Measurements from ENCODE around the gene VWA2.

The VWA2 gene

GRCh38 chr10:114304571-114305421 is 65.7 kb downstream of the VWA2 start:
- DNase-seq: peak in 1 of 2 donors; percentile 69
- intact Hi-C loops (cut with DNase I; ENCODE audit: low total_unique reads): loop anchor here (5.0 kb wide), 1 partner anchor 133 kb away; no protein-coding TSS in a partner anchor
- Histone ChIP-seq H3K9me3 (no peaks in the 10 kb centered on the region), H3K4me1 (peaks cover 0 to 57% (median 25%) of the 10 kb centered on the region in 4 donors), H3K36me3 (peaks cover 0 to 23% (median 0%) of the 10 kb centered on the region in 3 donors), H3K27me3 (no peaks in the 10 kb centered on the region), H3K27ac (peak overlapping the region; percentile 54 to 57), H3K4me3 (peak overlapping the region; percentile 36 to 39)
- TF ChIP-seq CTCF (IDR thresholded peaks at IDR 0.05): peak in 1 of 2 experiments; percentile 36

GRCh38 chr10:114305521-114305925 is 66.5 kb downstream of the VWA2 start:
- H3K4me1 ChIP-seq: peaks cover 0 to 57% (median 25%) of the 10 kb centered on the region in 4 donors
- no peaks in the 10 kb centered on the region for H3K27me3 ChIP-seq
- no peak for TF ChIP-seq CTCF (IDR thresholded peaks at IDR 0.05)
- intact Hi-C loops (cut with DNase I; ENCODE audit: low total_unique reads): no loop called here
- H3K4me3 ChIP-seq: no peak overlapping the region
- no peaks in the 10 kb centered on the region for H3K9me3 ChIP-seq
- peak in 1 of 2 donors; percentile 48 for DNase-seq
- H3K27ac ChIP-seq: no peak overlapping the region
- H3K36me3 ChIP-seq: peaks cover 0 to 16% (median 0%) of the 10 kb centered on the region in 3 donors

GRCh38 chr10:114306116-114306973 is 67.3 kb downstream of the VWA2 start:
- Histone ChIP-seq H3K9me3 (no peaks in the 10 kb centered on the region), H3K27ac (no peak overlapping the region), H3K4me3 (no peak overlapping the region), H3K36me3 (peaks cover 0 to 18% (median 0%) of the 10 kb centered on the region in 3 donors), H3K27me3 (no peaks in the 10 kb centered on the region), H3K4me1 (peaks cover 0 to 55% (median 24%) of the 10 kb centered on the region in 4 donors)
- no peak for TF ChIP-seq CTCF (IDR thresholded peaks at IDR 0.05)
- intact Hi-C loops (cut with DNase I; ENCODE audit: low total_unique reads): no loop called here
- DNase-seq: peak in 1 of 2 donors; percentile 41

- Histone ChIP-seq H3K36me3 (peaks cover 0 to 30% (median 0%) of the 10 kb centered on the region in 3 donors), H3K4me3 (no peak overlapping the region), H3K9me3 (no peaks in the 10 kb centered on the region), H3K4me1 (peaks cover 0 to 42% (median 13%) of the 10 kb centered on the region in 4 donors), H3K27ac (no peak overlapping the region), H3K27me3 (no peaks in the 10 kb centered on the region)
- intact Hi-C loops (cut with DNase I; ENCODE audit: low total_unique reads): no loop called here
- no peak for TF ChIP-seq CTCF (IDR thresholded peaks at IDR 0.05)
- DNase-seq: peak in 1 of 2 donors; percentile 21
Observed at GRCh38 chr10:114307731-114308130, 68.7 kb downstream of the VWA2 start.

- intact Hi-C loops (cut with DNase I; ENCODE audit: low total_unique reads): no loop called here
- no peaks in the 10 kb centered on the region for H3K27me3 ChIP-seq
- no peak overlapping the region for H3K27ac ChIP-seq
- peak in 1 of 2 donors; percentile 42 for DNase-seq
- H3K36me3 ChIP-seq: peaks cover 0 to 40% (median 8%) of the 10 kb centered on the region in 3 donors
- H3K4me1 ChIP-seq: peaks cover 0 to 36% (median 12%) of the 10 kb centered on the region in 4 donors
- TF ChIP-seq CTCF (IDR thresholded peaks at IDR 0.05): no peak
- no peaks in the 10 kb centered on the region for H3K9me3 ChIP-seq
- no peak overlapping the region for H3K4me3 ChIP-seq
Observed at GRCh38 chr10:114308531-114309363, 69.7 kb downstream of the VWA2 start.
